Activated CD8-positive, alpha-beta memory T cell treated with anti-CD3 and anti-CD28 coated beads, Interleukin-2, amount 50 U/mL, for 24 hours (primary cell): ENCODE data around the gene ACAD9.
"Not testable (repeated sequence)": the region's sequence is repeated elsewhere in the genome, so short reads cannot be mapped to it uniquely, and the experiment has no call there.

ENCODE experiments used
- DNase-seq: peaks from one replicate; pipeline ENCODE4 v3.0.0-alpha.2; 2020; ENCODE audit errors: extremely low read depth

ACAD9 gene

DNA sequence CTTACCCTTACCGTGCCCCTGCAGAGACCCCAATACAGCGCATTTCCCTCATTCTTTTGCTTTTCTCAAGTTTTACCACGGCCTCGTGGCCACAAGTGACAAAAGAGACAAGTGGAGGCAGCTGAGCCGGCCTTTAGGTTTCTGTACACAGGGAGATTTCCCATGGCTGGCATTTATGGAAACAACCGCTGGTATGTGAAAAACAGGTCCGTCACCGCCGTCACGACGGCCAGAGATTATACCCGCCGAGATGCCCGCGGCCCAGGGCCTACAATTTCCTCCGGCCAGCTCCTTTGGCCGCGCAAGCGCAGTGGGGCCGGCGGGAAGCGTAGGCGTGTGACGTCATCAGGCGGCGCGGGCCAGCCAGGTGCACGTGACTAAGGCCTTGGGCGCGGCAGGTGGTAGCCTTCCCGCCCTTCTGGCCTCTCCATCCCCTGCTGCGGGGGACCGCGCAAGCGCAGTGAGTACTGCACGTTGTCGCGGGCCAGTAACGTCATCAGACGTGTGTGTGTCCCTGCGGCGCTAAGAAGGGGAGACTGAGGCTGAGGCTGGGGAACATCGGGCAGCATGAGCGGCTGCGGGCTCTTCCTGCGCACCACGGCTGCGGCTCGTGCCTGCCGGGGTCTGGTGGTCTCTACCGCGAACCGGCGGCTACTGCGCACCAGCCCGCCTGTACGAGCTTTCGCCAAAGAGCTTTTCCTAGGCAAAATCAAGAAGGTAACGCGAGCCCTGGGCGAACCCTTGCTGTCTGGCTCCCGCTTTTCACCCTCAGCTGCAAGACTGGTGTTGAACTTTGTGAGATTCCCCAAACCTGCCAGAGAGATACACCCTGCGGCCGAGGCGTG, at the start of gene ACAD9:
ACAD9 (plus strand) TSS at position 496 of the 845 bp plus-strand sequence; CDS start at position 568, 72 bp downstream.
- peak; percentile 91 for DNase-seq

- DNase-seq: not testable (repeated sequence)
Observed at GRCh38 chr3:128829925-128830625, 49.3 kb upstream of the ACAD9 start.

DNA sequence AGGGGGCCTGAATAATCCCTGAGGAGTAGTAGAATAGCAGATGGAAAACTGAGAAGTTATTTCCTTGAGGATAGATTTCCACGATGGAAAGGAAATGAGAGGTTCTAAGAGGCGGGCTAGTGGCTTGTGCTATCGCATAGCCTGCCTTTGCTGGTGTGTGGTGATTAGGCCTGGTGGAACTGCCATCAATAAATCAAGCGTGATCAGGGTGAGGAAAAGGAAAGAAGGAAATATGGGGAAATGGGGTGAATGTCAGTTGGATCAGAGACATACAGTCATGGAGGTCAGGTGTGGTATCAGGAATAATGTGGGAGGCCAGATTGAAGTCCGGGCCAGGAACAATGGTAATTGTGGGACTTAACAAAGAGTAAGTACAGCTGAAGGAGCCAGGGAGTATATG, 48.7 kb upstream of the ACAD9 start:
- not testable (repeated sequence) for DNase-seq

DNA sequence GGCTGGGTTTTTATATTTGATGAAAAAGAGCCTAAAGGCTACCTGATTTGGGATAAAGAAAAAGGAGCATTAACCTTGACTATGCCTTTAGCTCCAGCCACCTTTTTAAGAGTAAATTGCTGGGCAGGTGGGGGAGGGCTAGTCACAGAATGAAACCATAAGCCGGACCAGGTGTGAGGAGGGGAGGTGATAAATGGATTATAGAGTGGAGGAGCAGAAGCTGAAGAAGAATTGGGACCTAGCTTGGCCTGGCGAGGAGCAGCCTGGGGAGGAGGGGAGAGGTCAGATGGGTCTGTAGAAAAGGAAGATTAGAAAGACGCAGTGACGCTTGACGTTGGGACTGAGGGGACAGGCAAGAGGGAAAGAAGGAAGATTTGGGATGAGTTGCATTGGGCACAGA, 46.4 kb upstream of the ACAD9 start:
- DNase-seq: not testable (repeated sequence)

DNA sequence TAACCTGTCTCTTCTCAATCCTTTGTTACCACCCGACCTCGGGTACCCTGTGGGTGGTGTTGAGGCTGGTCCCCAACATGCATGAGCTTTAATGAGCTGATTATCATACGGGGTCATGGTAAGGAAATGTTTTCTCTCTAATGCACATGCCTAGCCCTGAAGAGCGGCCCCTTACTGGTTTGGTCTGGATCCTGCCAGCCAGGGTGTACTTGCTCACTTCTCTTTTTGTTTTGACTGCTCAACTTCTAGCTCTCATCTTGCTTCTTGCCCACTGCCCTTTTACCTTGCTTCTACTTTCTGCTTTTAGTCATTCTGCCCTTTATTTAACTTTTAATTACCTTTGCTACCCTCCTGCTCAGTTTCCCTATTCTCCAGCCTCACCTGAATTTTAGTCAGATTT, 44.3 kb upstream of the ACAD9 start:
- DNase-seq: no peak

GRCh38 chr3:128841926-128842920, 37.2 kb upstream of the ACAD9 start:
- DNase-seq: no peak

DNA sequence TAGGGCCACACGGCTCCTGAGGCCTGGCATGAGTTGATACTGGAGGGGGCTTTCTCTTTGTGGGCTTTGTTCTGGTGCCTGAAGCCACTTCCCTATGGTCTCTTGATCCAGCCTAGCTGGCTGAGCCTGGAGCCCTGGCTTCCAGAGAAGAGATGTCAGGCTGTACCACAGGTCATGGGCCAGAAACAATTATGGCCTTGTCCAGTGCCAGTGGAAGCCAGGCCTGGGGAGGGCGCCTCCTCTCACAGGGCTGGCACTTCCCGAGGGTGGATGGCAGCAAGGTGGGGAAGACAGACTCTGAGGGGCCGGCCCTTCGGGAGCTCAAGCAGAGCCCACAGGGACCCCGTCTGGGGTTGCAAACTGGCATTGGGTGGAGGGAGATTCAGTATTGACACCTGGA, 34.9 kb upstream of the ACAD9 start:
- DNase-seq: no peak

GRCh38 chr3:128845119-128845777, 34.2 kb upstream of the ACAD9 start:
- no peak for DNase-seq

DNA sequence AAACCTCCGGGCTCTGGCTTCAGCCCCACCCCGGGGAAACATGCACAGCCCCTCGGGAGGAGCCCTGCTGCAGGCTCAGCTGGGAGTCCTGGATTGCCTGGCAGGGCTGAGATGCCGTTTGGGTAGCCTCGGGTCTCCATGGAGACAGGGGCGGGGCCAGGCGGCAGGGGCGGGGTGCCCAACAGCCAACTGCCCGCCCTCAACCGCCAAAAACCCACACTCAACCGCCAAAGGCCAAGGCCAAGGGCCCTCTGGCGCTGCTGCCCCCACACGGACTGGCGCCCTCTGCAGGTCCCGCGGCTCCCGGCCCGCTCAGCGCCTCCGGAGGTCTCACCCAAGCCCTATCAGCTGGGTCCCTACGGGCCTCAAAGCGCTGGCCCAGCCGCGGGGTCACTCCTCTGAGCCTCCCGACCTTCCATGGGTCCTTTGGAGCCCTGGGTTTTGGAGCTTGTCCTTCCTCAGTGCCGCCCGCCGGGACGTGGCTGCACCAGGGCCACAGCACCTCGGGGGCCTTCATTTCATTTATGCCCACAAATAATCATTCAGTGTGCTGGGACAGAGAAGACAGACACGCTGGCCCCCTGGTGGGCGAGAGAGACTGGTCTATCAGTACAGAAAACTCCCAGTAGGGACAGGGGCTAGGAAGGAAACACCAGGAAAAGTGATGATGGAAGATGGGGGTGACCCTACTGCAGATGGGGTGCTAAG, 33.5 kb upstream of the ACAD9 start:
- peak; percentile 47 for DNase-seq

DNA sequence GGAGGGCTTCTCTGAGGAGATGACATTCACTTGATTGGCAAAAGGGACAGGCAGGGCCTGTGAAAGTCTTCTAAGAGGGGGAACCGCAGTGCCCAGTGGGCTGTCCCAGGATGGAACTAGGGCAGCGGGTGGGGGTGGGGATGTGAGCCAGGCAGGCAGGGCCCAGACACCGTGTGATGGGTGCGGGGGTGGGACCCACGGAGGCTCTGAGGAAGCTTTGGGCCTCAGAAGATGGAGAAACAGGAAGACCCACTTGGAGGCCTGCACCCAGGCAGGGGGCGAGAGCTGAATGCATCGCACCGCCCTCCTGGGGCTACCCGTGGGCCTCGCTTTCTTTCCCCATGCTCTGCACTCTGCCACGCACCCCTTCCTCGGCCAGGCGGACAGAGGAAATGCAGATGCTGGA, 32.9 kb upstream of the ACAD9 start:
- no peak for DNase-seq

DNA sequence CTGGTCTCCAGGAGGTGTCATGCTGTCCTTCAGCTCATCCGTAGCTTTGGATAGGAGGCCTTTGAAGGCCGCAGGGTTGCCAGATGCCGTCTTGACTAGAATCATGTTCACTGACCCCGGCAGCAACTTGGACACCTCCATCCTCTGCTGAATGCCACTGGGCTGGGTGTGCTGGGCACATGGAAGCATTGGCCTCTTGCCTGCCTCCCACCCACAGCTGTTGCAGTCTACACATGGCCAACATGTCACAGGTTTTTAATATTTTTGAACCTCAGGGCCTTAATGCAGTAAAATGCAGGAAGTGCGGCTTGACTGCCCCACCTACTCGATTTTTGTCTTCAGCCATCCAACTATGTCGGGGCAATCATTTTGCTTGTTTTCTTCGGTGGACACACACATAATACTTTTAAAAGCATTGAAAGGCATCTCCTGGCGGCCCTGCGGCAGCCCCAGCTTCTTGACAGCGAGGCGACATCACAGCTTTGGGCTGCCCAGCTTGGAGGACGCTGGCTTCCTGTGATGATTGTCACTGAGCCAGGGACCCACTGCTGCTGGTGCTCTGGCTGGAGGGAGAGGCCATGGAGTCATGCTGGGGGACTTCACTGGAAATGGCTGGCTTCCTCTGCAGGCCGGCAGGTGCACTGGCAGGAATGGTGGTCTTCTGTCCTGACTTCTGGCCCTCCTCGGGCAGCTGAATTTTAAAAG, 31.6 kb upstream of the ACAD9 start:
- DNase-seq: no peak

- DNase-seq: no peak
Observed at GRCh38 chr3:128848936-128849335, 30.5 kb upstream of the ACAD9 start.

GRCh38 chr3:128849911-128850455, 29.4 kb upstream of the ACAD9 start:
- no peak for DNase-seq

- DNase-seq: no peak
Observed at GRCh38 chr3:128850544-128850943, 28.9 kb upstream of the ACAD9 start.

GRCh38 chr3:128851601-128852000, 27.8 kb upstream of the ACAD9 start:
- DNase-seq: no peak

GRCh38 chr3:128853826-128854225, 25.6 kb upstream of the ACAD9 start:
- no peak for DNase-seq

GRCh38 chr3:128854475-128854874, 24.9 kb upstream of the ACAD9 start:
- no peak for DNase-seq

- DNase-seq: no peak
Observed at GRCh38 chr3:128855569-128855968, 23.9 kb upstream of the ACAD9 start.

DNA sequence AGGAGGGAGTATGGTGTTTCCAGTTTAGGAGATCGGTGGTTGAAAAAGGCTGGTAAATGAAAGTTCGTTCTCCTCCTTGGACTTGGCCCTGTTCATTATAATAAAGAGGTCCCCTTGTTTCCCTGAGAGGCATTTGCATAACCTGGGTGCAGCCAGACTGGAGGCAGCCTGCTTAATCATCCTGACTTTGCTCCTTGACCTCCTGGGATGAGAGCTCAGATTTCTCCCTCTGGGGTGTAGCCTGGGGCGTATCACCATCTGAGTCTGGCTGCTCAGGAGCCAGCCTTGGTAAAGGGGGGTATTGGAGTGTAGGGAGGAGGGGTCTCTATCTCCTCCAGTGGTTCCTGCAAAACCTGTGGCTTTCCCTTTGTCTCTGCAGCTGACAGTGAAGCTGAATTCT, 21.3 kb upstream of the ACAD9 start:
- DNase-seq: no peak

- DNase-seq: no peak
Observed at GRCh38 chr3:128859630-128860029, 19.8 kb upstream of the ACAD9 start.
